MM.1S (cell line): ENCODE results near the gene EID3.

Experiments
- CTCF ChIP-seq: fragments of 300-600 bp; sonication (generic); IDR thresholded peaks from 2 replicates; pipeline ENCODE4 v1.5.1; 2016; ENCODE audit warnings: antibody characterized with exemption, low read length, mixed read lengths
- EZH2 ChIP-seq: fragments of 300-600 bp; sonication (generic); optimal IDR thresholded peaks from 2 replicates; pipeline ENCODE3; 2017; ENCODE audit warnings: low read depth, mild to moderate bottlenecking, antibody characterized with exemption, low read length, mixed read lengths
- EZH2phosphoT487 ChIP-seq: fragments of 300-600 bp; sonication (generic); IDR thresholded peaks from 2 replicates; pipeline ENCODE4 v1.6.1; 2018; ENCODE audit warnings: antibody characterized with exemption, low read length

DNA sequence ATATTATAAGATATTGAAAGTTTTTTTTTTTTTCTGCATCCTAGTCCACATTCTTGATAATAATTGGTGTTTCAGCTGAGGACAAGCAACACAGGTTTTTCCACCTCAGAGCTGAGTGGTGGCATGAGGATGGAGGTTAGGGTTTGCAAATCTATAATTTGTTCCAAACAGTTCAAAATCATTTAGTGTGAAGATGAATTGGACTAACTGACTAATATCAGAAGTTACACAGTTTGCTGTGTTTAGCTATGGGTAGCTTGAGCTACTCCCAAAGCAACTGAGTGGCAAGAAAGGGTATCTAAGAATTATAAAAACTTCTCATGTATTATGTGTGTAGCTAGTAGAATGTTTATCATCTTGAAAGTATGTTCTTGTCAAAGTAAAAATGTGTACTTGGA, 17.1 kb downstream of the EID3 start:
- TF ChIP-seq CTCF: no peak
- TF ChIP-seq EZH2: no peak
- TF ChIP-seq EZH2phosphoT487: no peak
